Astrocyte (in vitro differentiated cells and primary cell): ENCODE data around the gene TOMM5.

Experiments used
- CTCF ChIP-seq: IDR thresholded peaks from 2 replicates; pipeline ENCODE4 v1.5.1; 2011; ENCODE audit warnings: low read depth, mild to moderate bottlenecking, inconsistent platforms, low read length, moderate library complexity; ENCODE audit not compliant: insufficient read depth
- EZH2 ChIP-seq: IDR thresholded peaks from 2 replicates; pipeline ENCODE4 v1.6.1; 2012; ENCODE audit warnings: mild to moderate bottlenecking, low read length, inconsistent platforms; ENCODE audit not compliant: insufficient read depth

- TF ChIP-seq CTCF: no peak
- no peak for TF ChIP-seq EZH2
Observed at GRCh38 chr9:37541465-37541864, 50.9 kb downstream of the TOMM5 start.
